Natural killer cell (primary cell): Measurements from ENCODE around the gene FAM3C. TPM values are rescaled to one million over a fixed set of nuclear protein-coding genes. Genes with fewer than 3 reads are reported as not detected.
"Not testable (repeated sequence)": the region's sequence is repeated elsewhere in the genome, so short reads cannot be mapped to it uniquely, and the experiment has no call there.

Experiments
- ATAC-seq, 3 donors: fragments of 150-1000 bp in 2 of 3; fragments of 200-7000 bp in 1 of 3; cut with Tn5 transposase; 1 replicate in 1 of 3; 2 replicates in 2 of 3; pipeline ENCODE4 v1.10.0; 2021; ENCODE audit warnings: mild to moderate bottlenecking in 2 of 3, moderate library complexity in 2 of 3
- DNase-seq, 2 donors: peaks; one replicate each; pipeline versions ENCODE4 v3.0.0 to v3.0.0-alpha.2; 2013 to 2021; ENCODE audit warnings: mixed read lengths in 1 of 2
- H3K27ac ChIP-seq: one replicate; pipeline ENCODE4 v1.5.1; 2013; ENCODE audit warnings: mild to moderate bottlenecking, low read length
- H3K27me3 ChIP-seq: one replicate; pipeline ENCODE4 v1.6.1; 2013; ENCODE audit warnings: low read length; ENCODE audit not compliant: control insufficient read depth, insufficient read depth
- H3K36me3 ChIP-seq: one replicate; pipeline ENCODE4 v1.6.1; 2013; ENCODE audit warnings: low read length; ENCODE audit not compliant: control insufficient read depth, insufficient read depth
- H3K4me1 ChIP-seq: one replicate; pipeline ENCODE4 v1.6.1; 2013; ENCODE audit warnings: low read length; ENCODE audit not compliant: control insufficient read depth, insufficient read depth
- H3K4me3 ChIP-seq: one replicate; pipeline ENCODE4 v1.5.1; 2013; ENCODE audit warnings: low read length
- H3K9me3 ChIP-seq: one replicate; pipeline ENCODE4 v1.6.1; 2013; ENCODE audit warnings: low read length; ENCODE audit not compliant: control insufficient read depth, insufficient read depth
- H3K27ac Mint-ChIP-seq, 2 donors: one replicate each; pipeline ENCODE4 v1.8.0; 2022; ENCODE audit warnings: mild to moderate bottlenecking in 2 of 2, mixed read lengths in 2 of 2, moderate library complexity in 1 of 2
- H3K27me3 Mint-ChIP-seq, 2 donors: one replicate each; pipeline ENCODE4 v1.8.0; 2022; ENCODE audit warnings: low read depth in 2 of 2, mixed read lengths in 2 of 2
- H3K36me3 Mint-ChIP-seq: one replicate; pipeline ENCODE4 v1.8.0; 2022; ENCODE audit warnings: mixed read lengths
- H3K4me1 Mint-ChIP-seq, 2 donors: one replicate each; pipeline ENCODE4 v1.8.0; 2022; ENCODE audit warnings: mixed read lengths in 2 of 2
- H3K4me3 Mint-ChIP-seq: one replicate; pipeline ENCODE4 v1.8.0; 2022; ENCODE audit warnings: mild to moderate bottlenecking, moderate library complexity, mixed read lengths
- H3K9me3 Mint-ChIP-seq, 2 donors: one replicate each; pipeline ENCODE4 v1.8.0; 2022; ENCODE audit warnings: mixed read lengths in 2 of 2
- CTCF ChIP-seq: fragments of 200-600 bp; IDR thresholded peaks from one replicate; pipeline ENCODE4 v1.8.0; 2022; ENCODE audit warnings: antibody characterized with exemption
- WGBS: methylation state at CpG from one replicate; pipeline ENCODE4 v1.1.7; 2013; ENCODE audit warnings: missing lambda C conversion rate; ENCODE audit not compliant: insufficient coverage; 5-methylcytosine and 5-hydroxymethylcytosine counted together
- intact Hi-C: fragments of 100-400 bp; cut with micrococcal nuclease; formaldehyde crosslinking; loops from one replicate; pipeline ENCODE4 v1.14.2; 2022
- total RNA-seq, 4 donors: library from RNA; stranded (reverse); fragments of 120-200 nt in 1 of 4; gene quantifications; one replicate each; pipeline versions ENCODE4 v1.2.3 to v1.2.4, GENCODE V29; 2013 to 2022

FAM3C gene
- total RNA-seq: 10 to 100 TPM; 24.3 to 42.1 (median 37.0) TPM
- total RNA-seq (2013): 88.3 TPM

- intact Hi-C loops: loop anchor here (1.0 to 5.0 kb wide), 3 partner anchors 29 to 151 kb away; no protein-coding TSS in a partner anchor
- H3K9me3 ChIP-seq: no peaks in the 10 kb centered on the region
- H3K27me3 ChIP-seq: no peaks in the 10 kb centered on the region
- WGBS: under 1% methylated on average over 85 of the region's 85 CpGs
- H3K27ac ChIP-seq: peak within 1 kb of the TSS; percentile 76
- Mint-ChIP-seq H3K9me3 (peaks cover 0 to 2% of the 10 kb centered on the region in 2 donors), H3K4me3 (peak within 1 kb of the TSS; percentile 92), H3K27me3 (no peaks in the 10 kb centered on the region), H3K36me3 (peaks cover 12% of the 10 kb centered on the region), H3K4me1 (peaks cover 26 to 28% of the 10 kb centered on the region in 2 donors), H3K27ac (peak within 1 kb of the TSS; percentile 83 to 90)
- ATAC-seq (peak; percentile 89 to 96 (median 91)), DNase-seq (peak; percentile 86)
- TF ChIP-seq CTCF: peak; percentile 97
- peaks cover 2% of the 10 kb centered on the region for H3K4me1 ChIP-seq
- no peaks in the 10 kb centered on the region for H3K36me3 ChIP-seq
- peak within 1 kb of the TSS; percentile 68 for H3K4me3 ChIP-seq
Measured at GRCh38 chr7:121395961-121396757, at the start of gene FAM3C. FAM3C (minus strand) TSS chr7:121396308; CDS start chr7:121382969, 13,339 bp downstream.

GRCh38 chr7:121442845-121443244 is 46.7 kb upstream of the FAM3C start:
- Mint-ChIP-seq H3K9me3 (no peaks in the 10 kb centered on the region), H3K27ac (peak overlapping the region; percentile 79 to 91), H3K4me3 (no peak overlapping the region), H3K4me1 (peaks cover 36 to 39% of the 10 kb centered on the region in 2 donors), H3K36me3 (no peaks in the 10 kb centered on the region), H3K27me3 (no peaks in the 10 kb centered on the region)
- H3K36me3 ChIP-seq: no peaks in the 10 kb centered on the region
- no peaks in the 10 kb centered on the region for H3K27me3 ChIP-seq
- 0% methylated on average over 1 of the region's 2 CpGs for WGBS
- DNase-seq (peak in 1 of 2 donors; percentile 69), ATAC-seq (peak; percentile 73 to 83 (median 80))
- H3K4me1 ChIP-seq: peaks cover 16% of the 10 kb centered on the region
- peak overlapping the region; percentile 51 for H3K27ac ChIP-seq
- intact Hi-C loops: loop anchor here (10.0 kb wide), 1 partner anchor 82 kb away; no protein-coding TSS in a partner anchor
- TF ChIP-seq CTCF: no peak
- H3K9me3 ChIP-seq: no peaks in the 10 kb centered on the region
- H3K4me3 ChIP-seq: no peak overlapping the region

- Mint-ChIP-seq H3K36me3 (no peaks in the 10 kb centered on the region), H3K4me3 (peak overlapping the region; percentile 80), H3K27ac (peak overlapping the region; percentile 79 to 91), H3K27me3 (no peaks in the 10 kb centered on the region), H3K9me3 (no peaks in the 10 kb centered on the region), H3K4me1 (peaks cover 39 to 41% of the 10 kb centered on the region in 2 donors)
- peak; percentile 47 to 60 (median 59) for ATAC-seq
- peak overlapping the region; percentile 18 for H3K4me3 ChIP-seq
- H3K4me1 ChIP-seq: peaks cover 21% of the 10 kb centered on the region
- intact Hi-C loops: loop anchor here (10.0 kb wide), 1 partner anchor 84 kb away; no protein-coding TSS in a partner anchor
- 72% methylated on average over 18 of the region's 18 CpGs for WGBS
- DNase-seq: peak in 1 of 2 donors; percentile 27
- peak overlapping the region; percentile 79 for H3K27ac ChIP-seq
- no peaks in the 10 kb centered on the region for H3K27me3 ChIP-seq
- TF ChIP-seq CTCF: no peak
- no peaks in the 10 kb centered on the region for H3K9me3 ChIP-seq
- no peaks in the 10 kb centered on the region for H3K36me3 ChIP-seq
Measured at GRCh38 chr7:121440857-121441503, 44.9 kb upstream of the FAM3C start.

- not testable (repeated sequence) for H3K27me3 Mint-ChIP-seq, H3K36me3 ChIP-seq, H3K4me3 ChIP-seq, H3K36me3 Mint-ChIP-seq, H3K9me3 Mint-ChIP-seq, H3K9me3 ChIP-seq, H3K27me3 ChIP-seq
- H3K4me1 ChIP-seq: peaks cover 21% of the 10 kb centered on the region
- WGBS: 4% methylated on average over 11 of the region's 12 CpGs
- peak overlapping the region; percentile 79 to 86 for H3K27ac Mint-ChIP-seq
- ATAC-seq: peak; percentile 23 to 46 (median 44)
- H3K4me3 Mint-ChIP-seq: peak overlapping the region; percentile 84
- DNase-seq: peak; percentile 56 to 78
- H3K27ac ChIP-seq: peak overlapping the region; percentile 7
- peaks cover 39 to 41% of the 10 kb centered on the region in 2 donors for H3K4me1 Mint-ChIP-seq
- intact Hi-C loops: loop anchor here (10.0 kb wide), 2 partner anchors 53 to 107 kb away; no protein-coding TSS in a partner anchor
Measured at GRCh38 chr7:121438043-121438955, 42.2 kb upstream of the FAM3C start.
